ENCODE measurements around the gene CHST14.

DNA sequence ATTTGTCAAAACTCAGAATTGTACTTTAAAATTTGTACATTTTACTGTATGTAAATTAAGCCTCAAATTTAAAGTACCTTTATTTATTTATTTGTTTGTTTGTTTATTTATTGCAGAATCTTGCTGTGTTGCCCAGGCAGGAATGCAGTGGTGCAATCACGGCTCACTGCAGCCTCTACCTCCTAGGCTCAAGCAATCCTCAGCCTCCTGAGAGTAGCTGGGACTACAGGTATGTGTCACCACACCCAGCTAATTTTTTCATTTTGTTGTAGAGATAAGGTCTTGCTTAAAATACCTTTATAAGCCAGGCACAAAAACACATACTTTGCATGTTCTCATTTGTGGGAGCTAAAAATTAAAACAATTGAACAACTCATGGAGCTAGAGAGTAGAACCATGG is 37.4 kb downstream of the CHST14 start:
- TF ChIP-seq CTCF (IDR thresholded peaks at IDR 0.05; ENCODE audit: low read depth, low read length, poor library complexity, severe bottlenecking) = no peak
- TF ChIP-seq EZH2phosphoT487 (IDR thresholded peaks at IDR 0.05; ENCODE audit: borderline replicate concordance, low read length) = no peak

All from DOHH2 (cell line).